Activated naive CD4-positive, alpha-beta T cell treated with anti-CD3 and anti-CD28 coated beads, Interleukin-2, amount 50 U/mL, for 24 hours (primary cell): Measurements from ENCODE around the gene SLC38A10.

ENCODE experiments used
- H3K27ac Mint-ChIP-seq: one replicate; pipeline ENCODE4 v1.8.0; 2021; ENCODE audit warnings: mild to moderate bottlenecking, mixed read lengths
- H3K27me3 Mint-ChIP-seq: one replicate; pipeline ENCODE4 v1.8.0; 2021; ENCODE audit warnings: mixed read lengths
- H3K36me3 Mint-ChIP-seq: one replicate; pipeline ENCODE4 v1.8.0; 2021; ENCODE audit warnings: mixed read lengths
- H3K4me1 Mint-ChIP-seq: one replicate; pipeline ENCODE4 v1.8.0; 2021; ENCODE audit warnings: mixed read lengths
- H3K4me3 Mint-ChIP-seq: one replicate; pipeline ENCODE4 v1.8.0; 2021; ENCODE audit warnings: mild to moderate bottlenecking, mixed read lengths
- H3K9me3 Mint-ChIP-seq: one replicate; pipeline ENCODE4 v1.8.0; 2021; ENCODE audit warnings: mixed read lengths

The SLC38A10 gene

GRCh38 chr17:81219476-81220180, 75.5 kb downstream of the SLC38A10 start:
- H3K27ac Mint-ChIP-seq, result no peak overlapping the region
- no peaks in the 10 kb centered on the region for H3K9me3 Mint-ChIP-seq
- H3K36me3 Mint-ChIP-seq, result no peaks in the 10 kb centered on the region
- H3K4me1 Mint-ChIP-seq, result peaks cover 11% of the 10 kb centered on the region
- H3K27me3 Mint-ChIP-seq, result no peaks in the 10 kb centered on the region
- H3K4me3 Mint-ChIP-seq, result no peak overlapping the region

- peaks cover 11% of the 10 kb centered on the region for H3K4me1 Mint-ChIP-seq
These were observed 76.1 kb downstream of the SLC38A10 start for GRCh38 chr17:81218991-81219390.

GRCh38 chr17:81218459-81218858, 76.6 kb downstream of the SLC38A10 start:
- no peak overlapping the region for H3K27ac Mint-ChIP-seq

More at GRCh38 chr17:81218991-81219390, 76.1 kb downstream of the SLC38A10 start:
- H3K27me3 Mint-ChIP-seq, result no peaks in the 10 kb centered on the region
- no peak overlapping the region for H3K4me3 Mint-ChIP-seq
- H3K27ac Mint-ChIP-seq, result no peak overlapping the region
- no peaks in the 10 kb centered on the region for H3K9me3 Mint-ChIP-seq
- H3K36me3 Mint-ChIP-seq, result no peaks in the 10 kb centered on the region

GRCh38 chr17:81217491-81217890, 77.6 kb downstream of the SLC38A10 start:
- Mint-ChIP-seq H3K36me3 (no peaks in the 10 kb centered on the region), H3K9me3 (no peaks in the 10 kb centered on the region), H3K4me3 (no peak overlapping the region), H3K4me1 (peaks cover 5% of the 10 kb centered on the region), H3K27me3 (no peaks in the 10 kb centered on the region), H3K27ac (no peak overlapping the region)

More at GRCh38 chr17:81218459-81218858, 76.6 kb downstream of the SLC38A10 start:
- peaks cover 6% of the 10 kb centered on the region for H3K4me1 Mint-ChIP-seq
- no peaks in the 10 kb centered on the region for H3K9me3 Mint-ChIP-seq
- no peaks in the 10 kb centered on the region for H3K36me3 Mint-ChIP-seq
- no peaks in the 10 kb centered on the region for H3K27me3 Mint-ChIP-seq
- no peak overlapping the region for H3K4me3 Mint-ChIP-seq

GRCh38 chr17:81213978-81214377, 81.1 kb downstream of the SLC38A10 start:
- H3K36me3 Mint-ChIP-seq, result no peaks in the 10 kb centered on the region
- H3K9me3 Mint-ChIP-seq, result no peaks in the 10 kb centered on the region
- H3K27me3 Mint-ChIP-seq, result no peaks in the 10 kb centered on the region
- H3K27ac Mint-ChIP-seq, result no peak overlapping the region
- H3K4me1 Mint-ChIP-seq, result no peaks in the 10 kb centered on the region
- H3K4me3 Mint-ChIP-seq, result no peak overlapping the region

GRCh38 chr17:81212365-81212764, 82.7 kb downstream of the SLC38A10 start:
- no peak overlapping the region for H3K4me3 Mint-ChIP-seq
- no peaks in the 10 kb centered on the region for H3K27me3 Mint-ChIP-seq
- no peak overlapping the region for H3K27ac Mint-ChIP-seq
- no peaks in the 10 kb centered on the region for H3K4me1 Mint-ChIP-seq
- H3K9me3 Mint-ChIP-seq, result no peaks in the 10 kb centered on the region
- H3K36me3 Mint-ChIP-seq, result no peaks in the 10 kb centered on the region

- Mint-ChIP-seq H3K4me1 (no peaks in the 10 kb centered on the region), H3K36me3 (no peaks in the 10 kb centered on the region), H3K4me3 (no peak overlapping the region), H3K27ac (no peak overlapping the region), H3K27me3 (no peaks in the 10 kb centered on the region), H3K9me3 (no peaks in the 10 kb centered on the region)
These were observed 84.2 kb downstream of the SLC38A10 start for GRCh38 chr17:81210868-81211267.

- no peak overlapping the region for H3K4me3 Mint-ChIP-seq
- no peaks in the 10 kb centered on the region for H3K27me3 Mint-ChIP-seq
- H3K9me3 Mint-ChIP-seq, result no peaks in the 10 kb centered on the region
- H3K4me1 Mint-ChIP-seq, result no peaks in the 10 kb centered on the region
- H3K36me3 Mint-ChIP-seq, result no peaks in the 10 kb centered on the region
- H3K27ac Mint-ChIP-seq, result no peak overlapping the region
These were observed 84.6 kb downstream of the SLC38A10 start for GRCh38 chr17:81210466-81210865.

- Mint-ChIP-seq H3K4me3 (no peak overlapping the region), H3K9me3 (no peaks in the 10 kb centered on the region), H3K36me3 (no peaks in the 10 kb centered on the region), H3K27ac (no peak overlapping the region), H3K27me3 (no peaks in the 10 kb centered on the region), H3K4me1 (no peaks in the 10 kb centered on the region)
These were observed 86.0 kb downstream of the SLC38A10 start for GRCh38 chr17:81209141-81209540.

GRCh38 chr17:81208651-81209050, 86.5 kb downstream of the SLC38A10 start:
- Mint-ChIP-seq H3K27me3 (no peaks in the 10 kb centered on the region), H3K27ac (no peak overlapping the region), H3K36me3 (no peaks in the 10 kb centered on the region), H3K4me1 (no peaks in the 10 kb centered on the region), H3K9me3 (no peaks in the 10 kb centered on the region), H3K4me3 (no peak overlapping the region)

- no peak overlapping the region for H3K27ac Mint-ChIP-seq
- no peaks in the 10 kb centered on the region for H3K36me3 Mint-ChIP-seq
- no peaks in the 10 kb centered on the region for H3K4me1 Mint-ChIP-seq
- H3K9me3 Mint-ChIP-seq, result no peaks in the 10 kb centered on the region
- no peaks in the 10 kb centered on the region for H3K27me3 Mint-ChIP-seq
- no peak overlapping the region for H3K4me3 Mint-ChIP-seq
These were observed 87.2 kb downstream of the SLC38A10 start for GRCh38 chr17:81207610-81208581.

- no peak overlapping the region for H3K4me3 Mint-ChIP-seq
- H3K27ac Mint-ChIP-seq, result no peak overlapping the region
- no peaks in the 10 kb centered on the region for H3K4me1 Mint-ChIP-seq
These were observed 88.5 kb downstream of the SLC38A10 start for GRCh38 chr17:81206657-81207056.

GRCh38 chr17:81206166-81206565, 88.9 kb downstream of the SLC38A10 start:
- Mint-ChIP-seq H3K4me3 (no peak overlapping the region), H3K27ac (no peak overlapping the region), H3K9me3 (no peaks in the 10 kb centered on the region), H3K27me3 (no peaks in the 10 kb centered on the region), H3K36me3 (no peaks in the 10 kb centered on the region), H3K4me1 (no peaks in the 10 kb centered on the region)

More at GRCh38 chr17:81206657-81207056, 88.5 kb downstream of the SLC38A10 start:
- H3K36me3 Mint-ChIP-seq, result no peaks in the 10 kb centered on the region
- H3K9me3 Mint-ChIP-seq, result no peaks in the 10 kb centered on the region
- H3K27me3 Mint-ChIP-seq, result no peaks in the 10 kb centered on the region

- no peak overlapping the region for H3K4me3 Mint-ChIP-seq
- H3K27me3 Mint-ChIP-seq, result no peaks in the 10 kb centered on the region
- H3K36me3 Mint-ChIP-seq, result no peaks in the 10 kb centered on the region
- H3K27ac Mint-ChIP-seq, result no peak overlapping the region
- H3K9me3 Mint-ChIP-seq, result no peaks in the 10 kb centered on the region
- H3K4me1 Mint-ChIP-seq, result no peaks in the 10 kb centered on the region
These were observed 90.5 kb downstream of the SLC38A10 start for GRCh38 chr17:81204578-81204977.

GRCh38 chr17:81203136-81203535, 92.0 kb downstream of the SLC38A10 start:
- no peaks in the 10 kb centered on the region for H3K9me3 Mint-ChIP-seq
- H3K4me3 Mint-ChIP-seq, result no peak overlapping the region
- H3K36me3 Mint-ChIP-seq, result no peaks in the 10 kb centered on the region
- H3K27ac Mint-ChIP-seq, result no peak overlapping the region
- no peaks in the 10 kb centered on the region for H3K27me3 Mint-ChIP-seq
- H3K4me1 Mint-ChIP-seq, result no peaks in the 10 kb centered on the region

- Mint-ChIP-seq H3K27ac (no peak overlapping the region), H3K36me3 (no peaks in the 10 kb centered on the region), H3K9me3 (no peaks in the 10 kb centered on the region)
These were observed 92.8 kb downstream of the SLC38A10 start for GRCh38 chr17:81202318-81202717.

More at GRCh38 chr17:81202318-81202717, 92.8 kb downstream of the SLC38A10 start:
- no peak overlapping the region for H3K4me3 Mint-ChIP-seq
- no peaks in the 10 kb centered on the region for H3K27me3 Mint-ChIP-seq
- H3K4me1 Mint-ChIP-seq, result no peaks in the 10 kb centered on the region
